HepG2 (cell line): ENCODE results near the gene OSBPL1A. TPM values are rescaled to one million over a fixed set of nuclear protein-coding genes. Genes with fewer than 3 reads are reported as not detected.

Experiments used
- CBFB ChIP-seq: sonication (generic); formaldehyde crosslinking; IDR thresholded peaks from 2 replicates; pipeline ENCODE4 v1.4.0; 2020; ENCODE audit warnings: missing genetic modification reagents
- HDAC2 ChIP-seq: sonication (generic); formaldehyde crosslinking; IDR thresholded peaks from 2 replicates; pipeline ENCODE4 v1.4.0; 2020; ENCODE audit warnings: missing genetic modification reagents
- IRX3 ChIP-seq: sonication (generic); formaldehyde crosslinking; IDR thresholded peaks from 2 replicates; pipeline ENCODE4 v1.8.1; 2023; ENCODE audit warnings: mild to moderate bottlenecking, low read depth, missing genetic modification reagents, borderline replicate concordance
- KDM3A ChIP-seq: IDR thresholded peaks from 2 replicates; pipeline ENCODE4 v1.6.1; 2018; ENCODE audit warnings: low read depth, missing compliant biosample characterization
- LCORL ChIP-seq, 2 experiments: fragments of 450-650 bp in 1 of 2; sonication (generic) in 1 of 2; formaldehyde crosslinking in 1 of 2; IDR thresholded peaks; 2 replicates each; pipeline versions ENCODE4 v1.5.0 to v1.6.1; 2017 to 2020; ENCODE audit warnings: antibody characterized with exemption in 1 of 2, missing genetic modification reagents in 1 of 2
- MAZ ChIP-seq, 2 experiments: sonication (generic) in 1 of 2; formaldehyde crosslinking in 1 of 2; IDR thresholded peaks; 2 replicates each; pipeline versions ENCODE4 v1.5.0 to v1.6.1; 2012 to 2020; ENCODE audit warnings: low read depth in 2 of 2, mild to moderate bottlenecking in 2 of 2, borderline replicate concordance in 1 of 2, improper control_type of control experiment in 1 of 2, low read length in 1 of 2, missing genetic modification reagents in 1 of 2, moderate library complexity in 1 of 2
- ONECUT2 ChIP-seq: sonication (generic); formaldehyde crosslinking; IDR thresholded peaks from 2 replicates; pipeline ENCODE4 v1.4.0; 2020; ENCODE audit warnings: missing genetic modification reagents
- PHB2 ChIP-seq: fragments of 450-650 bp; IDR thresholded peaks from 2 replicates; pipeline ENCODE4 v1.6.1; 2018; ENCODE audit not compliant: partially characterized antibody
- RAD51 ChIP-seq: fragments of 450-650 bp; IDR thresholded peaks from 2 replicates; pipeline ENCODE4 v1.6.1; 2016; ENCODE audit warnings: borderline replicate concordance
- RXRA ChIP-seq: sonication (generic); formaldehyde crosslinking; IDR thresholded peaks from 2 replicates; pipeline ENCODE4 v1.5.1; 2020; ENCODE audit warnings: missing genetic modification reagents
- SOX5 ChIP-seq: IDR thresholded peaks from 2 replicates; pipeline ENCODE4 v1.6.1; 2016; ENCODE audit warnings: borderline replicate concordance
- TARDBP ChIP-seq: sonication (generic); formaldehyde crosslinking; IDR thresholded peaks from 2 replicates; pipeline ENCODE4 v1.8.0; 2022; ENCODE audit warnings: mild to moderate bottlenecking, missing genetic modification reagents
- ZBTB42 ChIP-seq: sonication (generic); formaldehyde crosslinking; IDR thresholded peaks from 2 replicates; pipeline ENCODE4 v1.5.0; 2020; ENCODE audit warnings: mild to moderate bottlenecking, missing genetic modification reagents
- ZFP36 ChIP-seq: fragments of 150-350 bp; IDR thresholded peaks from 2 replicates; pipeline ENCODE4 v1.6.1; 2018; ENCODE audit warnings: borderline replicate concordance, low read length, low read depth; ENCODE audit not compliant: partially characterized antibody
- ZNF543 ChIP-seq: sonication (generic); formaldehyde crosslinking; IDR thresholded peaks from 2 replicates; pipeline ENCODE4 v1.4.0; 2020; ENCODE audit warnings: mild to moderate bottlenecking, missing genetic modification reagents
- ZNF777 ChIP-seq: sonication (generic); formaldehyde crosslinking; IDR thresholded peaks from 2 replicates; pipeline ENCODE4 v1.4.0; 2020; ENCODE audit warnings: missing genetic modification reagents
- ZSCAN30 ChIP-seq: sonication (generic); formaldehyde crosslinking; IDR thresholded peaks from 2 replicates; pipeline ENCODE4 v1.5.0; 2020; ENCODE audit warnings: mild to moderate bottlenecking, missing genetic modification reagents
- polyA plus RNA-seq, 8 experiments: library from polyadenylated mRNA; depleted of rRNA in 3 of 8; stranded (reverse) in 7 of 8; unstranded in 1 of 8; fragments of >200 nt; fragmentation: Illumina TruSeq in 4 of 8; extraction: Trizol in 4 of 8; gene quantifications; 2 replicates each; pipeline versions ENCODE4 v1.2.1 to v1.2.3, GENCODE V29; 2011 to 2016; ENCODE audit warnings: low read depth in 4 of 8, missing spikeins in 1 of 8, mixed read lengths in 1 of 8; ENCODE audit not compliant: insufficient read depth in 1 of 8
- total RNA-seq, 5 experiments: library from RNA; depleted of rRNA; stranded (reverse); fragments of >200 nt; fragmentation: Illumina TruSeq; extraction: Trizol; gene quantifications; 2 replicates each; pipeline ENCODE4 v1.2.3, GENCODE V29; 2016; ENCODE audit warnings: low read depth in 1 of 5
- TF ChIP-seq, protein P1 (sequence below): sonication (generic); formaldehyde crosslinking; IDR thresholded peaks from 2 replicates; pipeline ENCODE4 v1.4.0; 2020; ENCODE audit warnings: missing genetic modification reagents
- TF ChIP-seq, protein P2 (sequence below): sonication (generic); formaldehyde crosslinking; IDR thresholded peaks from 2 replicates; pipeline ENCODE4 v1.8.1; 2023; ENCODE audit warnings: missing genetic modification reagents, mild to moderate bottlenecking, borderline replicate concordance
- TF ChIP-seq, protein P3 (sequence below): sonication (generic); formaldehyde crosslinking; IDR thresholded peaks from 2 replicates; pipeline ENCODE4 v1.8.1; 2023; ENCODE audit warnings: mild to moderate bottlenecking, inconsistent platforms, moderate library complexity, missing genetic modification reagents, borderline replicate concordance
- TF ChIP-seq, protein P4 (sequence below): sonication (generic); formaldehyde crosslinking; IDR thresholded peaks from 2 replicates; pipeline ENCODE4 v1.9.0; 2021; ENCODE audit warnings: missing genetic modification reagents, borderline replicate concordance
- TF ChIP-seq, protein P5 (sequence below): IDR thresholded peaks from 2 replicates; pipeline ENCODE4 v1.6.1; 2016; ENCODE audit warnings: mild to moderate bottlenecking, missing biosample characterization, missing genetic modification reagents

Gene OSBPL1A
- total and polyA plus RNA-seq, 2 of the 13 experiments (the other 11 are each of a cell fraction or from before 2014, with no cell fraction given): 0.02 TPM; not detected in 1

DNA sequence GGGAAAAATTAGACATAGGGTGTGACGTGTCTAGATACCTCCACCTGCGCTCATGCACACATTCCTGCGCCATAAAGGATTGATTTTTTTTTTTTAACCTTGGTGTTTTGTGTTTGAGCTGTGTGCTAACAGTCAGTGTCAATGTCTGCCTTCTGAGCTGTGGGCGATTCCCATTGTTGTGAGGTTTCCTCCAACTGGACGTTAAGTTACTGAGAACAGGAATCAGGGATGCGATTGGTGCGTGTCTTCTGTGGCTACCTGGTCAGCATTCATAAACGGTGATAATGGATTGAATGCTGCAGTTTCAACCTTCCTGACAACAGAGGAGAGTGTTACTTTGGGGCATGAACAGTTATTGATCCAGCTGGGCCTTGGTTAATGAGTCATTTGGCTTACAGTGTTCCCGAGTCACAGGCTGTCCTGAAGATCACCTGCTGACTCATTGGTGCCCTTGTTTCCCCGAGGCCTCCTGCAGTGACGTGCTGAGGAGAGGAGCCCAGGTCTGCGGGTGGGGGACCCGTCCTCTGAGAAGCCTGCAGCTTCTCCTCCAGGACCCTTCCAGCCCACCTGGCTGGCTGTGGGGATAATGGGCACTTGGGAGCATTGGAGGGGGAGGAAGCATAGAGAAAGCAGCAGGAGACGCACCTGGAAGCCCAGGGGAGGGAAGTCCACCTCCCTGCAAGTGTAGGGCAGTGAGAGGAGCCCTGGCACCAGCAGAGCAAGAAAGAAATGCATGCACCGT lies 284.6 kb downstream of the OSBPL1A start (continued):
- no peak for TF ChIP-seq LCORL (IDR thresholded peaks at IDR 0.05)
- peak; percentile 92 for TF ChIP-seq LCORL (CRISPR knock-in tag; IDR thresholded peaks at IDR 0.05)
- TF ChIP-seq RAD51: no peak
- TF ChIP-seq ZNF777 (CRISPR knock-in tag): no peak
- TF ChIP-seq HDAC2 (CRISPR knock-in tag): peak; percentile 90
- TF ChIP-seq CBFB (CRISPR knock-in tag): peak; percentile 58; the same call in 1 of the 2 replicates
- no peak for TF ChIP-seq ZFP36
- TF ChIP-seq TARDBP (CRISPR knock-in tag): peak; percentile 71; the same call in 1 of the 2 replicates
- no peak for TF ChIP-seq ZNF543 (CRISPR knock-in tag)
- no peak for TF ChIP-seq KDM3A (CRISPR knock-in tag)
- peak; percentile 98 for TF ChIP-seq ONECUT2 (CRISPR knock-in tag)
- TF ChIP-seq, protein P1, sequence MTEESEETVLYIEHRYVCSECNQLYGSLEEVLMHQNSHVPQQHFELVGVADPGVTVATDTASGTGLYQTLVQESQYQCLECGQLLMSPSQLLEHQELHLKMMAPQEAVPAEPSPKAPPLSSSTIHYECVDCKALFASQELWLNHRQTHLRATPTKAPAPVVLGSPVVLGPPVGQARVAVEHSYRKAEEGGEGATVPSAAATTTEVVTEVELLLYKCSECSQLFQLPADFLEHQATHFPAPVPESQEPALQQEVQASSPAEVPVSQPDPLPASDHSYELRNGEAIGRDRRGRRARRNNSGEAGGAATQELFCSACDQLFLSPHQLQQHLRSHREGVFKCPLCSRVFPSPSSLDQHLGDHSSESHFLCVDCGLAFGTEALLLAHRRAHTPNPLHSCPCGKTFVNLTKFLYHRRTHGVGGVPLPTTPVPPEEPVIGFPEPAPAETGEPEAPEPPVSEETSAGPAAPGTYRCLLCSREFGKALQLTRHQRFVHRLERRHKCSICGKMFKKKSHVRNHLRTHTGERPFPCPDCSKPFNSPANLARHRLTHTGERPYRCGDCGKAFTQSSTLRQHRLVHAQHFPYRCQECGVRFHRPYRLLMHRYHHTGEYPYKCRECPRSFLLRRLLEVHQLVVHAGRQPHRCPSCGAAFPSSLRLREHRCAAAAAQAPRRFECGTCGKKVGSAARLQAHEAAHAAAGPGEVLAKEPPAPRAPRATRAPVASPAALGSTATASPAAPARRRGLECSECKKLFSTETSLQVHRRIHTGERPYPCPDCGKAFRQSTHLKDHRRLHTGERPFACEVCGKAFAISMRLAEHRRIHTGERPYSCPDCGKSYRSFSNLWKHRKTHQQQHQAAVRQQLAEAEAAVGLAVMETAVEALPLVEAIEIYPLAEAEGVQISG (CRISPR knock-in tag): peak; percentile 72
- TF ChIP-seq IRX3 (CRISPR knock-in tag): no peak; the same call in 1 of the 2 replicates
- peak; percentile 82 for TF ChIP-seq SOX5
- no peak for TF ChIP-seq PHB2
- TF ChIP-seq, protein P2, sequence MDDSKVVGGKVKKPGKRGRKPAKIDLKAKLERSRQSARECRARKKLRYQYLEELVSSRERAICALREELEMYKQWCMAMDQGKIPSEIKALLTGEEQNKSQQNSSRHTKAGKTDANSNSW (CRISPR knock-in tag): no peak
- TF ChIP-seq, protein P3, sequence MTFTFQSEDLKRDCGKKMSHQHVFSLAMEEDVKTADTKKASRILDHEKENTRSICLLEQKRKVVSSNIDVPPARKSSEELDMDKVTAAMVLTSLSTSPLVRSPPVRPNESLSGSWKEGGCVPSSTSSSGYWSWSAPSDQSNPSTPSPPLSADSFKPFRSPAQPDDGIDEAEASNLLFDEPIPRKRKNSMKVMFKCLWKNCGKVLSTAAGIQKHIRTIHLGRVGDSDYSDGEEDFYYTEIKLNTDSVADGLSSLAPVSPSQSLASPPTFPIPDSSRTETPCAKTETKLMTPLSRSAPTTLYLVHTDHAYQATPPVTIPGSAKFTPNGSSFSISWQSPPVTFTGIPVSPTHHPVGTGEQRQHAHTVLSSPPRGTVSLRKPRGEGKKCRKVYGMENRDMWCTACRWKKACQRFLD (CRISPR knock-in tag): no peak
- TF ChIP-seq, protein P4, sequence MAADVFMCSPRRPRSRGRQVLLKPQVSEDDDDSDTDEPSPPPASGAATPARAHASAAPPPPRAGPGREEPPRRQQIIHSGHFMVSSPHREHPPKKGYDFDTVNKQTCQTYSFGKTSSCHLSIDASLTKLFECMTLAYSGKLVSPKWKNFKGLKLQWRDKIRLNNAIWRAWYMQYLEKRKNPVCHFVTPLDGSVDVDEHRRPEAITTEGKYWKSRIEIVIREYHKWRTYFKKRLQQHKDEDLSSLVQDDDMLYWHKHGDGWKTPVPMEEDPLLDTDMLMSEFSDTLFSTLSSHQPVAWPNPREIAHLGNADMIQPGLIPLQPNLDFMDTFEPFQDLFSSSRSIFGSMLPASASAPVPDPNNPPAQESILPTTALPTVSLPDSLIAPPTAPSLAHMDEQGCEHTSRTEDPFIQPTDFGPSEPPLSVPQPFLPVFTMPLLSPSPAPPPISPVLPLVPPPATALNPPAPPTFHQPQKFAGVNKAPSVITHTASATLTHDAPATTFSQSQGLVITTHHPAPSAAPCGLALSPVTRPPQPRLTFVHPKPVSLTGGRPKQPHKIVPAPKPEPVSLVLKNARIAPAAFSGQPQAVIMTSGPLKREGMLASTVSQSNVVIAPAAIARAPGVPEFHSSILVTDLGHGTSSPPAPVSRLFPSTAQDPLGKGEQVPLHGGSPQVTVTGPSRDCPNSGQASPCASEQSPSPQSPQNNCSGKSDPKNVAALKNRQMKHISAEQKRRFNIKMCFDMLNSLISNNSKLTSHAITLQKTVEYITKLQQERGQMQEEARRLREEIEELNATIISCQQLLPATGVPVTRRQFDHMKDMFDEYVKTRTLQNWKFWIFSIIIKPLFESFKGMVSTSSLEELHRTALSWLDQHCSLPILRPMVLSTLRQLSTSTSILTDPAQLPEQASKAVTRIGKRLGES (CRISPR knock-in tag): no peak
- TF ChIP-seq ZBTB42 (CRISPR knock-in tag): no peak
- TF ChIP-seq RXRA (CRISPR knock-in tag): peak; percentile 91
- TF ChIP-seq ZSCAN30 (CRISPR knock-in tag): no peak
- TF ChIP-seq MAZ (IDR thresholded peaks at IDR 0.05; ENCODE audit: borderline replicate concordance, low read depth, low read length): no peak
- peak; percentile 45; the same call in 1 of the 2 replicates for TF ChIP-seq MAZ (CRISPR knock-in tag; IDR thresholded peaks at IDR 0.05; ENCODE audit: low read depth)
- TF ChIP-seq, protein P5, sequence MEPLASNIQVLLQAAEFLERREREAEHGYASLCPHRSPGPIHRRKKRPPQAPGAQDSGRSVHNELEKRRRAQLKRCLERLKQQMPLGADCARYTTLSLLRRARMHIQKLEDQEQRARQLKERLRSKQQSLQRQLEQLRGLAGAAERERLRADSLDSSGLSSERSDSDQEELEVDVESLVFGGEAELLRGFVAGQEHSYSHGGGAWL: no peak
